Measurements from ENCODE around the gene UBE2J2.

UBE2J2 gene

GRCh38 chr1:1291023-1291528 is 17.4 kb upstream of the UBE2J2 start:
- no peak for DNase-seq
- H3K4me2 ChIP-seq (ENCODE audit: insufficient read depth, low read length) = no peak overlapping the region
- no peaks in the 10 kb centered on the region for H3K27me3 ChIP-seq (ENCODE audit: insufficient read depth, low read length, poor library complexity)
- peaks cover 4% of the 10 kb centered on the region; the same call in 1 of the 2 replicates for H4K20me1 ChIP-seq (ENCODE audit: insufficient read depth, low read length)
- no peak for TF ChIP-seq EZH2 (IDR thresholded peaks at IDR 0.05; ENCODE audit: borderline replicate concordance, low read depth, low read length, severe bottlenecking)
- TF ChIP-seq CTCF (IDR thresholded peaks at IDR 0.05; ENCODE audit: borderline replicate concordance, extremely low read depth, low read length, poor library complexity, severe bottlenecking) = no peak
- peaks cover 3% of the 10 kb centered on the region; the same call in 1 of the 2 replicates for H3K36me3 ChIP-seq (ENCODE audit: insufficient read depth, low read length)
- H3K4me3 ChIP-seq (ENCODE audit: low read depth in 1 of 2, low read length in 2 of 2) = no peak overlapping the region
- H2AFZ ChIP-seq (ENCODE audit: low read depth, low read length) = no peak overlapping the region
- H3K27ac ChIP-seq (ENCODE audit: low read length) = no peak overlapping the region
- H3K9me3 ChIP-seq (ENCODE audit: insufficient read depth, low read length, severe bottlenecking) = no peaks in the 10 kb centered on the region
- no peak for ATAC-seq (ENCODE audit: insufficient read depth, low read depth)
- H3K9ac ChIP-seq (ENCODE audit: low read depth, low read length) = no peak overlapping the region
- no peaks in the 10 kb centered on the region for H3K4me1 ChIP-seq (ENCODE audit: insufficient read depth, low read length)
- H3K79me2 ChIP-seq (ENCODE audit: insufficient read depth, low read length) = no peaks in the 10 kb centered on the region

GRCh38 chr1:1290238-1290731 is 16.6 kb upstream of the UBE2J2 start:
- ATAC-seq (ENCODE audit: insufficient read depth, low read depth) = peak; percentile 45; the same call in 2 of the 3 replicates
- Histone ChIP-seq H3K4me1 (ENCODE audit: insufficient read depth, low read length) (no peaks in the 10 kb centered on the region), H3K4me3 (ENCODE audit: low read depth in 1 of 2, low read length in 2 of 2) (no peak overlapping the region), H3K27me3 (ENCODE audit: insufficient read depth, low read length, poor library complexity) (no peaks in the 10 kb centered on the region), H3K9ac (ENCODE audit: low read depth, low read length) (no peak overlapping the region), H3K79me2 (ENCODE audit: insufficient read depth, low read length) (no peaks in the 10 kb centered on the region), H3K4me2 (ENCODE audit: insufficient read depth, low read length) (no peak overlapping the region), H3K36me3 (ENCODE audit: insufficient read depth, low read length) (peaks cover 3% of the 10 kb centered on the region; the same call in 1 of the 2 replicates), H2AFZ (ENCODE audit: low read depth, low read length) (no peak overlapping the region), H3K9me3 (ENCODE audit: insufficient read depth, low read length, severe bottlenecking) (no peaks in the 10 kb centered on the region), H4K20me1 (ENCODE audit: insufficient read depth, low read length) (peaks cover 4% of the 10 kb centered on the region; the same call in 1 of the 2 replicates), H3K27ac (ENCODE audit: low read length) (no peak overlapping the region)
- peak; percentile 45 for DNase-seq
- TF ChIP-seq EZH2 (IDR thresholded peaks at IDR 0.05; ENCODE audit: borderline replicate concordance, low read depth, low read length, severe bottlenecking) (no peak), CTCF (IDR thresholded peaks at IDR 0.05; ENCODE audit: borderline replicate concordance, extremely low read depth, low read length, poor library complexity, severe bottlenecking) (peak; percentile 61)

- no peak for ATAC-seq (ENCODE audit: insufficient read depth, low read depth)
- no peak overlapping the region for H3K27ac ChIP-seq (ENCODE audit: low read length)
- no peak for DNase-seq
- no peaks in the 10 kb centered on the region for H3K27me3 ChIP-seq (ENCODE audit: insufficient read depth, low read length, poor library complexity)
- no peaks in the 10 kb centered on the region for H4K20me1 ChIP-seq (ENCODE audit: insufficient read depth, low read length)
- no peaks in the 10 kb centered on the region for H3K79me2 ChIP-seq (ENCODE audit: insufficient read depth, low read length)
- H3K4me3 ChIP-seq (ENCODE audit: low read depth in 1 of 2, low read length in 2 of 2) = no peak overlapping the region
- no peak overlapping the region for H2AFZ ChIP-seq (ENCODE audit: low read depth, low read length)
- H3K4me1 ChIP-seq (ENCODE audit: insufficient read depth, low read length) = no peaks in the 10 kb centered on the region
- TF ChIP-seq EZH2 (IDR thresholded peaks at IDR 0.05; ENCODE audit: borderline replicate concordance, low read depth, low read length, severe bottlenecking) (no peak), CTCF (IDR thresholded peaks at IDR 0.05; ENCODE audit: borderline replicate concordance, extremely low read depth, low read length, poor library complexity, severe bottlenecking) (no peak)
- H3K4me2 ChIP-seq (ENCODE audit: insufficient read depth, low read length) = no peak overlapping the region
- H3K9ac ChIP-seq (ENCODE audit: low read depth, low read length) = no peak overlapping the region
- H3K9me3 ChIP-seq (ENCODE audit: insufficient read depth, low read length, severe bottlenecking) = no peaks in the 10 kb centered on the region
- no peaks in the 10 kb centered on the region for H3K36me3 ChIP-seq (ENCODE audit: insufficient read depth, low read length)
Measured at GRCh38 chr1:1287288-1288110, 13.8 kb upstream of the UBE2J2 start.

All from DND-41 (cell line).